ENCODE data around the gene TRPV5.

DNA sequence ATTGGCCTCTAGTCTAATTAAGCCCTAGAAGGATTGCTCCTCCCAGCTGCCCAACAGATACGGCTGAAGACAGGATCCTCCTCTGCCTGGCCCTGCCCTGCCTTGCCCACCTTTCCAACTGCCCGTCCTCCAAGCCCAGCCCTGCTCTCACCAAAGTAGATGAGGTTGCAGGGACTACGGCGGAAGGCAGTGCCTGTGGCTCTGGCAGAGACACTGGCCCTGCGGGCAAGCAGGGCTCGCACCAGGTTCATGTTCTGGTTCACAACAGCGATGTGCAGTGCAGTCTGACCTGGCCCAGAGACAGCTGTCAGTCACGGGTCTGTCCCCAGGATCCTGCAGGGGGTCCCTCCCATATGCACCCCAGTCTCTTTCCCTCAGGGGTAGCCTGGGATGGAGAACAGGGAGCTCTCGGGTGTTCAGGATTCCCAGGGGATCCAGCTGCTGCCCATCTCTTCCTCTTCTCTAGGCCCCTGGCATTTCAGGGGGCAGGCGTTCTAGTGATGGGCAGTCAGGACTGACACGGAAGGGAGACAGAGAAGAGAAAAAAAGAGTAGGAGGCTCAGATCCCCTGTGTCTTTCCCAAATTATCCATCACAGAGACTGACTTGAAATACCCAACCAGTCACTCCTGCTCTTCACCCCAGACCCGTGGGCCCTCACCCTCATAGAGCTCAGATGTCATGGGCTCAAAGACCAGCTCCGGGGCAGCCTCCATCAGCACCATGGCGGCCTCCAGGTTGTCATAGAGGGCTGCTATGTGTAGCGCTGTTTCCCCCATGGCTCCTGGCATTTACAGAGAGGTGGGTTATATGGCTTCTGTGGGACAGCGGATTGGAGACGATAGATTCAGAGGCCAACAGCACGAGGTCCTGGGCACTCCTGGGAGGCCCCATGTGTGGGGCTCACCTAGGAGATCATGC, 56.3 kb downstream of the TRPV5 start:
- TF ChIP-seq, protein P1, sequence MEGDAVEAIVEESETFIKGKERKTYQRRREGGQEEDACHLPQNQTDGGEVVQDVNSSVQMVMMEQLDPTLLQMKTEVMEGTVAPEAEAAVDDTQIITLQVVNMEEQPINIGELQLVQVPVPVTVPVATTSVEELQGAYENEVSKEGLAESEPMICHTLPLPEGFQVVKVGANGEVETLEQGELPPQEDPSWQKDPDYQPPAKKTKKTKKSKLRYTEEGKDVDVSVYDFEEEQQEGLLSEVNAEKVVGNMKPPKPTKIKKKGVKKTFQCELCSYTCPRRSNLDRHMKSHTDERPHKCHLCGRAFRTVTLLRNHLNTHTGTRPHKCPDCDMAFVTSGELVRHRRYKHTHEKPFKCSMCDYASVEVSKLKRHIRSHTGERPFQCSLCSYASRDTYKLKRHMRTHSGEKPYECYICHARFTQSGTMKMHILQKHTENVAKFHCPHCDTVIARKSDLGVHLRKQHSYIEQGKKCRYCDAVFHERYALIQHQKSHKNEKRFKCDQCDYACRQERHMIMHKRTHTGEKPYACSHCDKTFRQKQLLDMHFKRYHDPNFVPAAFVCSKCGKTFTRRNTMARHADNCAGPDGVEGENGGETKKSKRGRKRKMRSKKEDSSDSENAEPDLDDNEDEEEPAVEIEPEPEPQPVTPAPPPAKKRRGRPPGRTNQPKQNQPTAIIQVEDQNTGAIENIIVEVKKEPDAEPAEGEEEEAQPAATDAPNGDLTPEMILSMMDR (IDR thresholded peaks at IDR 0.05), result no peak
- no peak for TF ChIP-seq POLR2A (IDR thresholded peaks at IDR 0.05)
